DMS 273 (cell line): ENCODE measurements around the gene TMEM158.

Experiments
- DNase-seq: peaks from one replicate; lab custom pipeline; 2025; ENCODE audit not compliant: unreplicated experiment; lab: John Stamatoyannopoulos, UW

The TMEM158 gene

GRCh38 chr3:45226206-45226915 is at the start of gene TMEM158:
TSS of gene TMEM158 (minus strand) at chr3:45226287. CDS start at chr3:45226027, 260 bp downstream.
- DNase-seq: peak; percentile 85

- DNase-seq: no peak
These were observed 49.1 kb upstream of the TMEM158 start for GRCh38 chr3:45275006-45275704.

GRCh38 chr3:45273681-45274515 is 47.8 kb upstream of the TMEM158 start:
- no peak for DNase-seq

GRCh38 chr3:45272828-45273470 is 46.9 kb upstream of the TMEM158 start:
- peak; percentile 10 for DNase-seq

GRCh38 chr3:45272032-45272810 is 46.1 kb upstream of the TMEM158 start:
- no peak for DNase-seq

GRCh38 chr3:45269952-45270351 is 43.9 kb upstream of the TMEM158 start:
- DNase-seq: no peak

- no peak for DNase-seq
These were observed 41.0 kb upstream of the TMEM158 start for GRCh38 chr3:45267097-45267496.

- DNase-seq: no peak
These were observed 35.4 kb upstream of the TMEM158 start for GRCh38 chr3:45261333-45262110.

GRCh38 chr3:45259133-45259532 is 33.0 kb upstream of the TMEM158 start:
- no peak for DNase-seq

GRCh38 chr3:45258317-45258716 is 32.2 kb upstream of the TMEM158 start:
- no peak for DNase-seq

GRCh38 chr3:45253316-45253715 is 27.2 kb upstream of the TMEM158 start:
- no peak for DNase-seq

- no peak for DNase-seq
These were observed 26.7 kb upstream of the TMEM158 start for GRCh38 chr3:45252826-45253225.

- no peak for DNase-seq
These were observed 23.3 kb upstream of the TMEM158 start for GRCh38 chr3:45249391-45249790.

- no peak for DNase-seq
These were observed 20.2 kb upstream of the TMEM158 start for GRCh38 chr3:45246241-45246640.

- no peak for DNase-seq
These were observed 18.3 kb upstream of the TMEM158 start for GRCh38 chr3:45244356-45244755.

GRCh38 chr3:45241206-45241605 is 15.1 kb upstream of the TMEM158 start:
- no peak for DNase-seq

- DNase-seq: no peak
These were observed 14.2 kb upstream of the TMEM158 start for GRCh38 chr3:45240292-45240691.

GRCh38 chr3:45239254-45239653 is 13.2 kb upstream of the TMEM158 start:
- DNase-seq: no peak

- no peak for DNase-seq
These were observed 10.9 kb upstream of the TMEM158 start for GRCh38 chr3:45236964-45237363.

GRCh38 chr3:45235409-45235808 is 9.3 kb upstream of the TMEM158 start:
- DNase-seq: no peak
